Measurements from ENCODE around the gene ANXA2.

GRCh38 chr15:60408463-60408981 lies 10.7 kb upstream of the ANXA2 start:
- TF ChIP-seq CTCF (IDR thresholded peaks at IDR 0.05), result no peak
- no peak; the same call in 1 of the 2 replicates for TF ChIP-seq POLR2AphosphoS5 (IDR thresholded peaks at IDR 0.05; ENCODE audit: low read depth, low read length)
- TF ChIP-seq MAX (IDR thresholded peaks at IDR 0.05; ENCODE audit: low read depth), result peak; percentile 45; the same call in 1 of the 2 replicates
- peak; percentile 10; the same call in 1 of the 2 replicates for TF ChIP-seq ZBTB33 (IDR thresholded peaks at IDR 0.05; ENCODE audit: borderline replicate concordance, low read depth)
- TF ChIP-seq NRF1 (IDR thresholded peaks at IDR 0.05; ENCODE audit: low read depth, low read length), result no peak
- TF ChIP-seq EZH2phosphoT487 (IDR thresholded peaks at IDR 0.05; ENCODE audit: borderline replicate concordance, low read depth), result no peak
- TF ChIP-seq JUND (IDR thresholded peaks at IDR 0.05), result peak; percentile 76
- TF ChIP-seq REST (IDR thresholded peaks at IDR 0.05; ENCODE audit: low read depth, low read length), result no peak
- no peak for TF ChIP-seq FOXJ3 (CRISPR knock-in tag; IDR thresholded peaks at IDR 0.05)
- peak; percentile 8 to 86; a peak in 2 of 4 replicates for TF ChIP-seq EP300 (IDR thresholded peaks at IDR 0.05; ENCODE audit: borderline replicate concordance in 1 of 2, low read depth in 1 of 2, low read length in 1 of 2)
- TF ChIP-seq TAF1 (IDR thresholded peaks at IDR 0.05; ENCODE audit: borderline replicate concordance, low read depth, low read length), result no peak
- TF ChIP-seq GABPA (IDR thresholded peaks at IDR 0.05; ENCODE audit: low read depth), result no peak
